Suppressor macrophage treated with lipopolysaccharide for 1 hour (primary cell): ENCODE results near the gene SPEG.

Experiments used
- DNase-seq, 3 donors: peaks; one replicate each; pipeline ENCODE4 v3.0.0-alpha.2; 2020 to 2022

Gene SPEG

DNA sequence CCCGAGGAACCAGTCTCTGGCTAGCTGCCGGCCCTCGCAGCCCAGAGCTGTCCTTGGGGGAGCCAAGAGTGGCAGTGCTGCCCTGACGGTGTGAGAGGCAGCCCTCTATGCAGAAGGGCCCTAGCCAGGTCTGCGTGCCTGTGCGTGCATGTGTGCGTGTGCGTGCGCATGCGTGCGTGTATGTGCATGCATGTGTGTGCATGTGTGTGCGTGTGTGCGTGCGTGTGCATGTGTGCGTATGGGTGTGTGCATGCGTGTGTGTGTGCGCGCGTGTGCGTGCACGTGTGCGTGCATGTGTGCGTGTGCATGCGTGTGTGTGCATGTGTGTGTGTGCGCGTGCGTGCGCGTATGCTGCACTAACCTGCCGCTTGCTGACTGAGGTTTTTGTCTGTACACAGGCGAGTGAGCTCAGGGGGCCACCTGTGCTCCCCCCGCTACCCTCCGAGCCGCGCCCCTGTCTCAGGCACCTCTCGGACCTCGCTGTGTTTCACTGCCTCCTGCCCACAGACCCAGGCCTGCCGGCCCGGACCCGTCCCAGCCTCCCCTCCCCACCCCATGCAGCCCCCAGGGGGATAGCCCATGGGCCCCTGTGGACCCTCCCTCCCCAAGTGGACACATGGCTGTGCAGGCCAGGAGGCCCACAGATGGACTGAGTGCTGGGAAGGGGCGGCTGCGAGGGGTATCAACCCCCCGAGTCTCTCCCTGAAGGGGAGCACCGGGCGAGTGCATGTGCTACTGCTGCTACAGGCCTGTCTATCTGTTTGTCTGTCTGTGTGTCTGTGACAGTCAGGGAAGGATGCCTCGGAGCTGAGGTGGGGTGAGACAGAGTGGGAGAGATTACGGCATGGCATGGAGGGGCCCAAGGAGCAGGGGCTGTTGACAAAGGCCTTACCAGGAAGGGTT is 31.3 kb downstream of the SPEG start:
- no peak for DNase-seq

DNA sequence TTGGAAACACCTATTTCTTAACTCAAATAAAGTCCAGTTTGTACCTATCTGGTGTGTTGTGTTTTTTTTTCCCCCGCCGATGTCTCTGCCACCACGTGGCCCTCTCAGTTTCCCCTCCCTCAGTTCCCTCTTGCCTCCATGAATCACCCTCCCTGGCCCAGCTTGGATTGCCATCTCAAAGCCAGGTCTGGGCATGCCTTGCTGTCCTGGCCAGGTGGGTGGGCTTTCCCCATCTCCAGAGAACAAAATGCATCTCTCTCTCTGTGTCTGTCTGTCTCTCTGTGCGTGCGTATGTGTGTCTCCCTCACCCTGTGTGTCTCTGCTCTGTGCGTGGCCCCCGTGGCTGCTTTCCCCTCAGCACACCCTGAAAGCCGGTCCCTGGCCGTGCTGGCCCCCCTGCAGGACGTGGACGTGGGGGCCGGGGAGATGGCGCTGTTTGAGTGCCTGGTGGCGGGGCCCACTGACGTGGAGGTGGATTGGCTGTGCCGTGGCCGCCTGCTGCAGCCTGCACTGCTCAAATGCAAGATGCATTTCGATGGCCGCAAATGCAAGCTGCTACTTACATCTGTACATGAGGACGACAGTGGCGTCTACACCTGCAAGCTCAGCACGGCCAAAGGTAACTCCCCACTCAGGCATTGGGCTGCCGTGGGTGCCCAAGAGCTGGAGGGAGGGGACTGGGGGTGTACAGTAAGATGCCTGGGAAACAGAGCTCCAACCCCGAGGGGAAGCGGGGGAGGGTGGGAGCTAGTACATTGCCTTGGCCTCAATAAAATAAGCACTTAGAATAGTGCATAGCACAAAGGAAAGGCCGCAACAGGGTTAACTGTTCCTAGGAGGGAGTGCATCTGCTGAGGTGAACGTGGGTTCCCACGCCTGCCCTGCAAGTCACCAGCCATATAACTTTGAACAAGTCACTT is 32.4 kb downstream of the SPEG start:
- DNase-seq: no peak

- no peak for DNase-seq
Observed at GRCh38 chr2:219467736-219468075, 33.1 kb downstream of the SPEG start.

- no peak for DNase-seq
Observed at GRCh38 chr2:219468410-219469185, 34.0 kb downstream of the SPEG start.

DNA sequence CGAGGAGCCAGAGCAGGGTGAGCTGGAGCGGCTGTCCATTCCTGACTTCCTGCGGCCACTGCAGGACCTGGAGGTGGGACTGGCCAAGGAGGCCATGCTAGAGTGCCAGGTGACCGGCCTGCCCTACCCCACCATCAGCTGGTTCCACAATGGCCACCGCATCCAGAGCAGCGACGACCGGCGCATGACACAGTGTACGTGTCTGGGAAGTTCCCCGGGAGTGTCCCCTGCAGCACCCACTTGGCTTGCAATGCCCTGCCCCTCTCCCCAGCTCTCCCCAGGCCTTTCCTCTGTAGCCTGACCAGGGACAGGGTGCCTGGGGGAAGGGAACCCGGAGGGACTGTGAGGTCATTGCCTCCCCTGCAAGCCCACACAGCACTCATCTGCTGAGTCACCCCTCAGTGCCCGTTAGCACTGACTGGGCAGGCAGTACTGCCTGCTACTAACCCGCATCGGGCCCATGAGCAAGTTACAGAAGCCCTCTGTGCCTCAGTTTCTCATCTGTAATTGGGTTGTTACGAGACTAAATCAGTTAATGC is 34.6 kb downstream of the SPEG start:
- DNase-seq: peak; percentile 69 to 86 (median 81)

DNA sequence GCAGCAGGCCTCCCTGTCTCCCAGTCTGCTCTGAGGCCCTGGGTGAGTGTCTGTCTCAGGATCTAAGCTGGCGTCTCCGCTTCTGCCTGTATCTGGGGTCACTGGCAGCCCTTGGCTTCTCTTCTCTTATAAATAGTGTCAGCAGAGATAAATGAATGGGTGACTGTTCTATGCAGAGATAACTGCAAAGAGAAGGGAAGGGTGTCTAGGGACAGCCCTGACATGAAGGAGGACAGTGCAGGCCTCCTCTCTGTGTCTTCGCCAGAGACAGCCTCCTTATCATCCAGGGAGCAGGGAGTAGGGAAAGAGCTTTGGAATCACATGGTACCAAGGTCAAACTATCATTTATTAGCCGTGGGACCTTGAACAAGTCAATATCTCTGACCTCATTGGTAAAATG is 35.8 kb downstream of the SPEG start:
- no peak for DNase-seq

DNA sequence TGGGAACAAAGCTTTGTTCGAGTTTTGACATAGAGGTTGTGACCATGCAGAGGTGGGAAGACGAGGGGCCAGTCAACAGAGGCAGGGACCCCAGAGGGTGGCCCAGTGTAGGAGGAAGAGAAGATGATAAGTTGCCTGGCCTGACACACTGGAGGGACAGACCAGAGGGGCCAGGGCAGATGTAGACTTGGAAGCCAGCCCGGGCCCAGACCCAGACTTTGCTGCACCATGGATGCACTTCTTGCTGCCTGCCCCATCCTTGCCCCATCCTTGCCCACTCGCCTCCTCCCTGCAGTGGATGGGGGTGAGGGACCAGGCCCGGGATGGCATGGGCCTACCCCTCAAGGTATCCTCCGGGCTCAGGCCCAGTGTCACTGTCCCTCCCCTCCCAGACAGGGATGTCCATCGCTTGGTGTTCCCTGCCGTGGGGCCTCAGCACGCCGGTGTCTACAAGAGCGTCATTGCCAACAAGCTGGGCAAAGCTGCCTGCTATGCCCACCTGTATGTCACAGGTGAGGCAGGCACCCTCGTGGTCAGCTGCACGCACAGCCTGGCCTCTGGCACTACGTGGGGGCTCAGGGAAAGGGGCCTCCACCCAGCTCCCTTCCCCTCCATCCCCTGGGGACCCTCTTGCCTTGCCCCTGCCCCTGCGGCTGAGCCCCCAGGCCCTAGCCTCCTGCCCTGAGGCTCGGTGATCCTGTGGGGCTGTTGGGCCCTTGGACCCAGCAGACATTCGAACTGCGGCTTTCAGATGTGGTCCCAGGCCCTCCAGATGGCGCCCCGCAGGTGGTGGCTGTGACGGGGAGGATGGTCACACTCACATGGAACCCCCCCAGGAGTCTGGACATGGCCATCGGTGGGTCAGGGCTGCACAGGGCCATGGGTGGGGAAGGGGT is 37.1 kb downstream of the SPEG start:
- DNase-seq: no peak

DNA sequence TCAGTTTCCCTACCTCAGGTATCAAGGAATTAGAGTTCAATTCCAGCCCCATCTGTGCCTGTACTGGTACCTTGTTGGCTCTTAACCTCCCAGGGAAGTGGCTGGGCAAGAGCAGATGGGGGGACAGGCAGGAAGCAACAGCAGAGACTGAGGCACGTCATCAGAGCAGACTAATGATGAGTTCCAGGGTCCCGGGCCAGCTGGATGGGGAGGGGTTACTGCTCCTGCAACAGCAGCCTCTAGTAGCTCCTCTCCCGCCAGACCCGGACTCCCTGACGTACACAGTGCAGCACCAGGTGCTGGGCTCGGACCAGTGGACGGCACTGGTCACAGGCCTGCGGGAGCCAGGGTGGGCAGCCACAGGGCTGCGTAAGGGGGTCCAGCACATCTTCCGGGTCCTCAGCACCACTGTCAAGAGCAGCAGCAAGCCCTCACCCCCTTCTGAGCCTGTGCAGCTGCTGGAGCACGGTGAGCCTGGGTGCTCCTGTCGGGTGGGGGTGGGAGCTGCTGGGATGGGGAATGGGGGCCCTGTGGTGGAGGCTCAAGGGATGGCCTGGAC is 38.1 kb downstream of the SPEG start:
- no peak for DNase-seq

DNA sequence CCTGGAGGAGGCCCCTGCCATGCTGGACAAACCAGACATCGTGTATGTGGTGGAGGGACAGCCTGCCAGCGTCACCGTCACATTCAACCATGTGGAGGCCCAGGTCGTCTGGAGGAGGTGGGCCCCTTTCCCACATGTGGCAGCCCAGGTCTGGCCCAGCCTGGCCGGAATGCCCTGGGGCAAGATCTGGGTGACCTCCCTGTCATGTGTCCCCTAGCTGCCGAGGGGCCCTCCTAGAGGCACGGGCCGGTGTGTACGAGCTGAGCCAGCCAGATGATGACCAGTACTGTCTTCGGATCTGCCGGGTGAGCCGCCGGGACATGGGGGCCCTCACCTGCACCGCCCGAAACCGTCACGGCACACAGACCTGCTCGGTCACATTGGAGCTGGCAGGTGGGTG is 38.9 kb downstream of the SPEG start:
- no peak for DNase-seq

DNA sequence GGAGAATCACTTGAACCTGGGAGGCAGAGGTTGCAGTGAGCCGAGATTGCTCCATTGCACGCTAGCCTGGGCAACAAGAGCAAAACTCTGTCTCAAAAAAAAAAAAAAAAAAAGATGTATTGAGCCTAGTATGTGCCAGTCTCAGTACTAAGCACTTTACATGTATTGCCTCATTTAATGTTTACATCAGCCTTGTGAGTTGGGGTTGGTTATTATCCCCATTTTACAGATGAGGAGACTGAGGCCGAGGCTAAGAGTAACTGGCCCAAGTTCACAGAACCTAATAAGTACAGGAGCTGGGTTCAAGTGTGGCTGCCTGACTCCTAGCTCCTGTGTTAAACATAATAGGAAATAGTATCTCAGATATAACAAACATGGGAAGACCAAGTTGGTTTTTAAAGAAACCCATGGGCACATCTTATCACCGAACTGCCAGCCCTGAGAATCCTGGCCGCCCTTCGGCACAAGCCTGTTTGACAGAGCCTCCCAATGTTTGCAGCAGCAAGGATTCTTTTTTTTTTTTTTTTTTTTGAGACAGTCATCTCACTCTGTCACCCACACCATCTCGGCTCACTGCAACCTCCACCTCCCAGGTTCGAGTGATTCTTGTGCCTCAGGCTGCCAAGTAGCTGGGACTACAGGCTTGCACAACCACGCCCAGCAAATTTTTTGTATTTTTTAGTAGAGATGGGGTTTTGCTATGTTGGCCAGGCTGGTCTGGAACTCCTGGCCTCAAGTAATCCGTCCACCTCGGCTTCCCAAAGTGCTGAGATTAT is 39.8 kb downstream of the SPEG start:
- DNase-seq: no peak

DNA sequence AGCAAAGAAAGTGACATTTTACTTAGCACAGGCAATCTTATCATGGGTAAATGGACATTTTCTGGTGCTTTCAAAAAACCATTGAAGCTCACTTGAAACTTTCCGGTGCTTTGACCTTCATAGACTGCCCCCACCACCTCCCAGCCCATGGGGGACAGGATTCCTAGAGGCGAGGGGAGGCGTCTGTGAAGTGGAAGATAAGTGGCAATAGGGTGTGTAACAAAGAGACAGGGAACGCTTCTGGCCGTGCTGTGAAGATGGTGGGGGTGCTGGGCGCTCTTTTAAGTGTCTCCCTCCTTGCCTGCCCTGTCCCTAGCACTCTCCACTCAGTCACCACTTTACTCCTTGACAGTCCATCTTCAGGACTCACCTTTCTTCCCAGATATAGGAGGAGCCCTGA is 40.6 kb downstream of the SPEG start:
- DNase-seq: no peak

DNA sequence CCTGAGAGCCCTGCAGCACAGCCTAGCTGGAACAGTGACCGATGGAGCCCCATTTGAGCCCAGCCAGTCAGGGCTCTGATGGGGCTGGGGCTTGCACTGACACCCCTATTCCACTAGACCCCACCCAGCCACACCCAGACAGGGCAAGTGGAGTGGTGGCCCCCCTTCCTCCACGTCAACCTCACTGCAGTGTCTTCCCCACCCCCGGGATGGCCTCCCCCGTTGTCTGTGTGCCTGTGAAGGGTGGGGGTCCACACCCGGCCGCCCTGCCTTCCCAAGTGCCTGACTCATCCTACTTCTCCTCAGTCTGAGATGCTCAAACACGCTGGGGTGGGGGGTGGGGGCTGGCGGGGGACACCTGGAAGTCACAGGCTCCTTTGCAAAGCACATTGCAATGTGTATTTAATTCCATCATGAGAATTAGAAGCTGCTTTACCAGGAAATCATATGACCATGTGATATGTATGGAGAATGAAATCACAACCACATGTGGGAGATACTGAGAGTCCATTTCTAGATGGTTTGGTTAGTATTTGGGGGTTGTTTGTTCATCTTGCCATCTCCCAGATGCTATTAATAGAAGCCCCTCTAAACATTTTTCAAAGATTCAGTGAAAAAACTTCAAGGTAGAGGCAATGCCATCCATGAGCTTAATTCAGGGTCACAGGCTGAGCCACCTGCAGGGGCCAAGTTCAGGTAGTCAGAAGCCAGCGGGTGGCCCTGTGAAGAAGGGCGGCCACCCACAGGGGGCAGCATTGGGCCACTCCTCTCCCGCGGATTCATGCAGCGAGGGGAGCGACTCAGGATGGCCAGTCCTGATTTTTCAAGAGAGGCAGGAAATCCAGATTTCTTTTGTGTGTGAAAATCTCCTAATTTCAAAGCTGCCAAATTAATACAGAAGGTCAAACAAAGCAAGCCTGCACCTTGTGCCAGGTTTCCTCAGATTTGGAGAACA is 41.3 kb downstream of the SPEG start:
- DNase-seq: peak; percentile 70 to 87 (median 75)

GRCh38 chr2:219476652-219477151 is 42.1 kb downstream of the SPEG start:
- DNase-seq: no peak

DNA sequence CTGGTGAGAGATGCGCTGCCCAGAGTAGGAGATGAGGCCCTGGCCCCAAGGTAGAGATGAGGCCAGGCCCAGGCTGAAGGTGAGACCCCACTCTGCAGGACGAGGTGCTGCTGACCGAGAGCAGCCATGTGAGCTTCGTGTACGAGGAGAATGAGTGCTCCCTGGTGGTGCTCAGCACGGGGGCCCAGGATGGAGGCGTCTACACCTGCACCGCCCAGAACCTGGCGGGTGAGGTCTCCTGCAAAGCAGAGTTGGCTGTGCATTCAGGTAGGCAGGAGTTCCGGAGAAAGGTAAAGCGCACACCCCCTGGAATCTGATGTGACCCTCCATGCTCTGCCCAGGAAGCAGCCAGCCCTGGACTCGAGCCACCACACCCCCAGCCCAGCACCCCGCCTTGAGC is 42.5 kb downstream of the SPEG start:
- no peak for DNase-seq

DNA sequence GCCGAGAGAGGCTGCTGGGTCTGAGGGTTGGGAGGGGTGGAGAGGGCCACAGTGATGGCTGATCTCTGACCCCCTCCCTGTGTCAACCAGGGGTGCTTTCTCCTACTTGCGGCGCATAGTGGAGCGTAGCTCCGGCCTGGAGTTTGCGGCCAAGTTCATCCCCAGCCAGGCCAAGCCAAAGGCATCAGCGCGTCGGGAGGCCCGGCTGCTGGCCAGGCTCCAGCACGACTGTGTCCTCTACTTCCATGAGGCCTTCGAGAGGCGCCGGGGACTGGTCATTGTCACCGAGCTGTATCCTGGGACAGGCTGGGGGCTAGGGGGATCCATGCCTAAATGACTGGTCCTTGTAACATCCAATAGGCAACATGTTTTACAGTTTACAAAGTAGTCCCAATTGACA is 43.2 kb downstream of the SPEG start:
- no peak for DNase-seq

- no peak for DNase-seq
Observed at GRCh38 chr2:219478916-219479315, 44.3 kb downstream of the SPEG start.

DNA sequence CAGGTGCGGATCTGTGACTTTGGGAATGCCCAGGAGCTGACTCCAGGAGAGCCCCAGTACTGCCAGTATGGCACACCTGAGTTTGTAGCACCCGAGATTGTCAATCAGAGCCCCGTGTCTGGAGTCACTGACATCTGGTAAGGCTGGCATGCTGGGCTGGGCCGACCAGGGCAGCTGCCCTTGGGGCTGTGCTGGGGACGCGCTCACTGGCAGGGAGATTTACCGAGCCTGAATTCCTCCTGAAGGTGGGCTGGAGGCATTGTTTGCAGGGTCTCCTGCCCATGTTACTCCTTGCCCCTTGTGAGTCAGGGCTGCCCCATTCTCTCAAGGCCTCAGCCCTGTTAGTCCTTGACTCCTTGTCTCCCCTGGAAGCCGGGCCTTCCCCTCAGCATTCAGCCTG is 45.4 kb downstream of the SPEG start:
- DNase-seq: no peak

- no peak for DNase-seq
Observed at GRCh38 chr2:219482674-219483405, 48.2 kb downstream of the SPEG start.
